ENCODE measurements around the gene DIAPH2.

GRCh38 chrX:96792047-96792446, 107.4 kb downstream of the DIAPH2 start:
- no peak for TF ChIP-seq POLR2AphosphoS5 (IDR thresholded peaks at IDR 0.05)
- TF ChIP-seq, protein P1, sequence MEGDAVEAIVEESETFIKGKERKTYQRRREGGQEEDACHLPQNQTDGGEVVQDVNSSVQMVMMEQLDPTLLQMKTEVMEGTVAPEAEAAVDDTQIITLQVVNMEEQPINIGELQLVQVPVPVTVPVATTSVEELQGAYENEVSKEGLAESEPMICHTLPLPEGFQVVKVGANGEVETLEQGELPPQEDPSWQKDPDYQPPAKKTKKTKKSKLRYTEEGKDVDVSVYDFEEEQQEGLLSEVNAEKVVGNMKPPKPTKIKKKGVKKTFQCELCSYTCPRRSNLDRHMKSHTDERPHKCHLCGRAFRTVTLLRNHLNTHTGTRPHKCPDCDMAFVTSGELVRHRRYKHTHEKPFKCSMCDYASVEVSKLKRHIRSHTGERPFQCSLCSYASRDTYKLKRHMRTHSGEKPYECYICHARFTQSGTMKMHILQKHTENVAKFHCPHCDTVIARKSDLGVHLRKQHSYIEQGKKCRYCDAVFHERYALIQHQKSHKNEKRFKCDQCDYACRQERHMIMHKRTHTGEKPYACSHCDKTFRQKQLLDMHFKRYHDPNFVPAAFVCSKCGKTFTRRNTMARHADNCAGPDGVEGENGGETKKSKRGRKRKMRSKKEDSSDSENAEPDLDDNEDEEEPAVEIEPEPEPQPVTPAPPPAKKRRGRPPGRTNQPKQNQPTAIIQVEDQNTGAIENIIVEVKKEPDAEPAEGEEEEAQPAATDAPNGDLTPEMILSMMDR (IDR thresholded peaks at IDR 0.05): no peak

Data from breast epithelium (tissue), 3 donors.